Right lobe of liver (tissue), 4 donors: Measurements from ENCODE around the gene PTPN5.

Experiments
- CTCF ChIP-seq, 4 donors: fragments of 200-600 bp in 3 of 4; fragments of 450-650 bp in 1 of 4; IDR thresholded peaks; one replicate each; pipeline versions ENCODE4 v1.5.1 to v1.8.0; 2016 to 2022; ENCODE audit warnings: antibody characterized with exemption in 4 of 4, mild to moderate bottlenecking in 2 of 4
- POLR2A ChIP-seq: fragments of 450-650 bp; IDR thresholded peaks from one replicate; pipeline ENCODE4 v1.6.1; 2017; ENCODE audit warnings: antibody characterized with exemption, mild to moderate bottlenecking
- donor health status: DM: no; HTN: no; CAD: no.
- donor health status: DM: no; HTN: no; CAD: no.
- donor health status: DM: no; HTN: yes; CAD: no.

GRCh38 chr11:18697576-18697975, 94.0 kb downstream of the PTPN5 start:
- TF ChIP-seq CTCF (IDR thresholded peaks at IDR 0.05): no peak
- no peak for TF ChIP-seq POLR2A
